Measurements from ENCODE around the gene SLC18A2. TPM values are rescaled to one million over a fixed set of nuclear protein-coding genes. Genes with fewer than 3 reads are reported as not detected.
A peak's percentile ranks its signal among the peaks of the same experiment; 100 is the strongest.

SLC18A2 gene
- total and polyA plus RNA-seq, 7 experiments from 2014 or later: 0.71 to 6.1 (median 1.4) TPM; not detected in 3

- ChIA-PET POLR2A (no interaction called here), CTCF (no interaction called here)
- no peaks in the 10 kb centered on the region for H3K4me1 Mint-ChIP-seq
- H3K27me3 Mint-ChIP-seq: peaks cover 0 to 13% (median 6%) of the 10 kb centered on the region in 5 donors
- Histone ChIP-seq H3K27ac (ENCODE audit: low read depth, low read length) (no peak overlapping the region), H3K36me3 (ENCODE audit: control insufficient read depth in 2 of 3, insufficient read depth in 3 of 3, low read length in 3 of 3) (no peaks in the 10 kb centered on the region), H3K4me3 (ENCODE audit: low read length) (no peak overlapping the region), H3K9me3 (ENCODE audit: control insufficient read depth in 2 of 3, low read length in 3 of 3) (no peaks in the 10 kb centered on the region), H3K27me3 (ENCODE audit: control insufficient read depth in 2 of 2, insufficient read depth in 2 of 2, low read length in 2 of 2) (no peaks in the 10 kb centered on the region), H3K4me1 (ENCODE audit: control insufficient read depth in 2 of 2, insufficient read depth in 2 of 2, low read length in 2 of 2) (no peaks in the 10 kb centered on the region)
- DNase-seq (no peak), ATAC-seq (no peak)
- intact Hi-C loops (cut with micrococcal nuclease): no loop called here
- no peak overlapping the region for H3K4me3 Mint-ChIP-seq
- H3K27ac Mint-ChIP-seq: no peak overlapping the region
- H3K9me3 Mint-ChIP-seq: no peaks in the 10 kb centered on the region
- H3K36me3 Mint-ChIP-seq: no peaks in the 10 kb centered on the region
Observed at GRCh38 chr10:117268258-117268657, 27.3 kb downstream of the SLC18A2 start.

- Histone ChIP-seq H3K27ac (ENCODE audit: low read depth, low read length) (no peak overlapping the region), H3K4me3 (ENCODE audit: low read length) (no peak overlapping the region), H3K9me3 (ENCODE audit: control insufficient read depth in 2 of 3, low read length in 3 of 3) (no peaks in the 10 kb centered on the region), H3K36me3 (ENCODE audit: control insufficient read depth in 2 of 3, insufficient read depth in 3 of 3, low read length in 3 of 3) (no peaks in the 10 kb centered on the region), H3K4me1 (ENCODE audit: control insufficient read depth in 2 of 2, insufficient read depth in 2 of 2, low read length in 2 of 2) (no peaks in the 10 kb centered on the region), H3K27me3 (ENCODE audit: control insufficient read depth in 2 of 2, insufficient read depth in 2 of 2, low read length in 2 of 2) (no peaks in the 10 kb centered on the region)
- intact Hi-C loops (cut with micrococcal nuclease): no loop called here
- peaks cover 0 to 11% (median 6%) of the 10 kb centered on the region in 5 donors for H3K27me3 Mint-ChIP-seq
- no peak for DNase-seq
- no peak overlapping the region for H3K4me3 Mint-ChIP-seq
- H3K27ac Mint-ChIP-seq: no peak overlapping the region
- H3K9me3 Mint-ChIP-seq: no peaks in the 10 kb centered on the region
- no peaks in the 10 kb centered on the region for H3K4me1 Mint-ChIP-seq
- POLR2A ChIA-PET: no interaction called here
- CTCF ChIA-PET: no interaction called here
- ATAC-seq: no peak
- no peaks in the 10 kb centered on the region for H3K36me3 Mint-ChIP-seq
Observed at GRCh38 chr10:117268907-117269306, 28.0 kb downstream of the SLC18A2 start.

- peaks cover 0 to 6% (median 0%) of the 10 kb centered on the region in 5 donors for H3K36me3 Mint-ChIP-seq
- intact Hi-C loops (cut with micrococcal nuclease): no loop called here
- no peak overlapping the region for H3K27ac Mint-ChIP-seq
- DNase-seq (no peak), ATAC-seq (no peak)
- no peaks in the 10 kb centered on the region for H3K27me3 Mint-ChIP-seq
- CTCF ChIA-PET: no interaction called here
- Histone ChIP-seq H3K36me3 (ENCODE audit: control insufficient read depth in 2 of 3, insufficient read depth in 3 of 3, low read length in 3 of 3) (no peaks in the 10 kb centered on the region), H3K27ac (ENCODE audit: low read depth, low read length) (no peak overlapping the region), H3K4me3 (ENCODE audit: low read length) (no peak overlapping the region), H3K27me3 (ENCODE audit: control insufficient read depth in 2 of 2, insufficient read depth in 2 of 2, low read length in 2 of 2) (no peaks in the 10 kb centered on the region), H3K9me3 (ENCODE audit: control insufficient read depth in 2 of 3, low read length in 3 of 3) (no peaks in the 10 kb centered on the region), H3K4me1 (ENCODE audit: control insufficient read depth in 2 of 2, insufficient read depth in 2 of 2, low read length in 2 of 2) (no peaks in the 10 kb centered on the region)
- no peaks in the 10 kb centered on the region for H3K9me3 Mint-ChIP-seq
- H3K4me1 Mint-ChIP-seq: no peaks in the 10 kb centered on the region
- no peak overlapping the region for H3K4me3 Mint-ChIP-seq
- POLR2A ChIA-PET: no interaction called here
Observed at GRCh38 chr10:117271427-117271826, 30.5 kb downstream of the SLC18A2 start.

GRCh38 chr10:117272195-117273076 lies 31.5 kb downstream of the SLC18A2 start:
- no peak overlapping the region for H3K27ac ChIP-seq (ENCODE audit: low read depth, low read length)
- no peaks in the 10 kb centered on the region for H3K27me3 ChIP-seq (ENCODE audit: control insufficient read depth in 2 of 2, insufficient read depth in 2 of 2, low read length in 2 of 2)
- CTCF ChIA-PET: no interaction called here
- Mint-ChIP-seq H3K4me1 (no peaks in the 10 kb centered on the region), H3K27me3 (no peaks in the 10 kb centered on the region), H3K9me3 (no peaks in the 10 kb centered on the region), H3K4me3 (no peak overlapping the region), H3K36me3 (peaks cover 0 to 9% (median 0%) of the 10 kb centered on the region in 5 donors), H3K27ac (no peak overlapping the region)
- intact Hi-C loops (cut with micrococcal nuclease): no loop called here
- H3K36me3 ChIP-seq (ENCODE audit: control insufficient read depth in 2 of 3, insufficient read depth in 3 of 3, low read length in 3 of 3): no peaks in the 10 kb centered on the region
- H3K4me1 ChIP-seq (ENCODE audit: control insufficient read depth in 2 of 2, insufficient read depth in 2 of 2, low read length in 2 of 2): no peaks in the 10 kb centered on the region
- H3K4me3 ChIP-seq (ENCODE audit: low read length): no peak overlapping the region
- ATAC-seq: peak; percentile 61
- H3K9me3 ChIP-seq (ENCODE audit: control insufficient read depth in 2 of 3, low read length in 3 of 3): no peaks in the 10 kb centered on the region
- DNase-seq: no peak
- POLR2A ChIA-PET: no interaction called here

- POLR2A ChIA-PET: no interaction called here
- no peaks in the 10 kb centered on the region for H3K36me3 ChIP-seq (ENCODE audit: control insufficient read depth in 2 of 3, insufficient read depth in 3 of 3, low read length in 3 of 3)
Observed at GRCh38 chr10:117273980-117274379, 33.1 kb downstream of the SLC18A2 start.

GRCh38 chr10:117274509-117274908 lies 33.6 kb downstream of the SLC18A2 start:
- CTCF ChIA-PET: no interaction called here

More at GRCh38 chr10:117273980-117274379, 33.1 kb downstream of the SLC18A2 start:
- no peak overlapping the region for H3K4me3 Mint-ChIP-seq
- Histone ChIP-seq H3K27ac (ENCODE audit: low read depth, low read length) (no peak overlapping the region), H3K9me3 (ENCODE audit: control insufficient read depth in 2 of 3, low read length in 3 of 3) (no peaks in the 10 kb centered on the region), H3K4me3 (ENCODE audit: low read length) (no peak overlapping the region), H3K27me3 (ENCODE audit: control insufficient read depth in 2 of 2, insufficient read depth in 2 of 2, low read length in 2 of 2) (no peaks in the 10 kb centered on the region), H3K4me1 (ENCODE audit: control insufficient read depth in 2 of 2, insufficient read depth in 2 of 2, low read length in 2 of 2) (no peaks in the 10 kb centered on the region)
- DNase-seq: no peak
- H3K4me1 Mint-ChIP-seq: no peaks in the 10 kb centered on the region
- intact Hi-C loops (cut with micrococcal nuclease): no loop called here
- CTCF ChIA-PET: interaction anchor here (1.1 kb wide), 1 partner anchor 57 kb away, joined by 3 read pairs; no protein-coding TSS in a partner anchor
- H3K27me3 Mint-ChIP-seq: no peaks in the 10 kb centered on the region
- no peak for ATAC-seq
- H3K27ac Mint-ChIP-seq: no peak overlapping the region
- H3K36me3 Mint-ChIP-seq: peaks cover 0 to 9% (median 0%) of the 10 kb centered on the region in 5 donors
- H3K9me3 Mint-ChIP-seq: no peaks in the 10 kb centered on the region

GRCh38 chr10:117275121-117275520 lies 34.2 kb downstream of the SLC18A2 start:
- Mint-ChIP-seq H3K27me3 (no peaks in the 10 kb centered on the region), H3K27ac (no peak overlapping the region), H3K4me1 (no peaks in the 10 kb centered on the region), H3K9me3 (no peaks in the 10 kb centered on the region), H3K36me3 (peaks cover 0 to 9% (median 0%) of the 10 kb centered on the region in 5 donors), H3K4me3 (no peak overlapping the region)
- no peak for DNase-seq
- intact Hi-C loops (cut with micrococcal nuclease): no loop called here
- no peak for ATAC-seq
- POLR2A ChIA-PET: no interaction called here
- Histone ChIP-seq H3K36me3 (ENCODE audit: control insufficient read depth in 2 of 3, insufficient read depth in 3 of 3, low read length in 3 of 3) (no peaks in the 10 kb centered on the region), H3K27ac (ENCODE audit: low read depth, low read length) (no peak overlapping the region), H3K9me3 (ENCODE audit: control insufficient read depth in 2 of 3, low read length in 3 of 3) (no peaks in the 10 kb centered on the region), H3K27me3 (ENCODE audit: control insufficient read depth in 2 of 2, insufficient read depth in 2 of 2, low read length in 2 of 2) (no peaks in the 10 kb centered on the region), H3K4me3 (ENCODE audit: low read length) (no peak overlapping the region), H3K4me1 (ENCODE audit: control insufficient read depth in 2 of 2, insufficient read depth in 2 of 2, low read length in 2 of 2) (no peaks in the 10 kb centered on the region)
- CTCF ChIA-PET: no interaction called here

More at GRCh38 chr10:117274509-117274908, 33.6 kb downstream of the SLC18A2 start:
- no peaks in the 10 kb centered on the region for H3K9me3 ChIP-seq (ENCODE audit: control insufficient read depth in 2 of 3, low read length in 3 of 3)
- no peaks in the 10 kb centered on the region for H3K36me3 ChIP-seq (ENCODE audit: control insufficient read depth in 2 of 3, insufficient read depth in 3 of 3, low read length in 3 of 3)
- Mint-ChIP-seq H3K27me3 (no peaks in the 10 kb centered on the region), H3K36me3 (peaks cover 0 to 9% (median 0%) of the 10 kb centered on the region in 5 donors), H3K27ac (no peak overlapping the region), H3K4me3 (no peak overlapping the region), H3K9me3 (no peaks in the 10 kb centered on the region), H3K4me1 (no peaks in the 10 kb centered on the region)
- POLR2A ChIA-PET: no interaction called here
- intact Hi-C loops (cut with micrococcal nuclease): no loop called here
- H3K4me3 ChIP-seq (ENCODE audit: low read length): no peak overlapping the region
- H3K27me3 ChIP-seq (ENCODE audit: control insufficient read depth in 2 of 2, insufficient read depth in 2 of 2, low read length in 2 of 2): no peaks in the 10 kb centered on the region
- H3K27ac ChIP-seq (ENCODE audit: low read depth, low read length): no peak overlapping the region
- no peak for ATAC-seq
- DNase-seq: no peak
- no peaks in the 10 kb centered on the region for H3K4me1 ChIP-seq (ENCODE audit: control insufficient read depth in 2 of 2, insufficient read depth in 2 of 2, low read length in 2 of 2)

All from naive thymus-derived CD4-positive, alpha-beta T cell (primary cell).